ENCODE measurements around the gene SLCO2B1.

The SLCO2B1 gene

DNA sequence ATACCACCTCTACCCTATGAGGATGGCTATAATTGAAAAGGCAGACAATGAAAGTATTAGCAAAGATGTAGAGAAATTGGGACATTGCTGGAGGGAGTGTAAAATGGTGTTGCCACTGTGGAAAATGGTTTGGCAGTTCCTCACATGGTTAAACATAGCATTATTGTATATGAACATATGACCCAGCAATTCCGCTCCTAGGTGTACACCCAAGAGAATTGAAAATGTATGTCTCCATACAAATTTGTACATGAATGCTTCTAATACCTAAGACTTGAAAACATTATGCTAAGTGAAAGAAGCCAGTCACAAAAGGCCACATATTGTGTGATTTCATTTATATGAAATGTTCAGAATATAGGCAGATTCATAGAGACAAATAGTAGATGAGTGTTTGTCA, 10.0 kb downstream of the SLCO2B1 start:
- DNase-seq (ENCODE audit: low read depth in 2 of 2) = no peak
- TF ChIP-seq, protein P1, sequence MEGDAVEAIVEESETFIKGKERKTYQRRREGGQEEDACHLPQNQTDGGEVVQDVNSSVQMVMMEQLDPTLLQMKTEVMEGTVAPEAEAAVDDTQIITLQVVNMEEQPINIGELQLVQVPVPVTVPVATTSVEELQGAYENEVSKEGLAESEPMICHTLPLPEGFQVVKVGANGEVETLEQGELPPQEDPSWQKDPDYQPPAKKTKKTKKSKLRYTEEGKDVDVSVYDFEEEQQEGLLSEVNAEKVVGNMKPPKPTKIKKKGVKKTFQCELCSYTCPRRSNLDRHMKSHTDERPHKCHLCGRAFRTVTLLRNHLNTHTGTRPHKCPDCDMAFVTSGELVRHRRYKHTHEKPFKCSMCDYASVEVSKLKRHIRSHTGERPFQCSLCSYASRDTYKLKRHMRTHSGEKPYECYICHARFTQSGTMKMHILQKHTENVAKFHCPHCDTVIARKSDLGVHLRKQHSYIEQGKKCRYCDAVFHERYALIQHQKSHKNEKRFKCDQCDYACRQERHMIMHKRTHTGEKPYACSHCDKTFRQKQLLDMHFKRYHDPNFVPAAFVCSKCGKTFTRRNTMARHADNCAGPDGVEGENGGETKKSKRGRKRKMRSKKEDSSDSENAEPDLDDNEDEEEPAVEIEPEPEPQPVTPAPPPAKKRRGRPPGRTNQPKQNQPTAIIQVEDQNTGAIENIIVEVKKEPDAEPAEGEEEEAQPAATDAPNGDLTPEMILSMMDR (IDR thresholded peaks at IDR 0.05; ENCODE audit: low read depth, low read length) = no peak
- H3K4me3 ChIP-seq (replicated peaks in 1 of 2; ENCODE audit: low read depth in 2 of 2, low read length in 2 of 2) = no peak overlapping the region

GRCh38 chr11:75161506-75162095, 10.7 kb downstream of the SLCO2B1 start:
- DNase-seq (ENCODE audit: low read depth in 2 of 2) = peak; percentile 7 to 29
- TF ChIP-seq, protein P1 (IDR thresholded peaks at IDR 0.05; ENCODE audit: low read depth, low read length) = no peak
- H3K4me3 ChIP-seq (replicated peaks in 1 of 2; ENCODE audit: low read depth in 2 of 2, low read length in 2 of 2) = no peak overlapping the region

DNA sequence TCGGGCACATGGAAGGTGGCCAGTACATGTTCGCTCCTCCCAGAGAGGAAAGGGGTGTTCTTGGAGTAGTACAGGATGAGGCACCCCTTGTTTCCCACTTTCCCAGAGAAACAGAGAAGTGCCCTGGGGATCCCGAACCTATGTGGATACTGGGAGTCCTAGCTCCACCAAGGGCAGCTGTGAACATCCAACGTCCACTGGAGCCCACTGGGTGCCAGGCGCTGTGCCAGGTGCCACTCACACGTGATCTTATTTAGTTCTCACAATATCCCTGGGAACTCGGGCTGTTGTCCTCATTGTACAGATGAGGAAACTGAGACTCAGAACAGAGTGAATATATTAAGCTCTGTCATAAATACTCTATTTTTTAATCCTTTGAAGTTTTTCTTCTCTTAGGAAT, 12.0 kb downstream of the SLCO2B1 start:
- TF ChIP-seq, protein P1 (IDR thresholded peaks at IDR 0.05; ENCODE audit: low read depth, low read length) = no peak
- DNase-seq (ENCODE audit: low read depth in 2 of 2) = no peak
- no peak overlapping the region for H3K4me3 ChIP-seq (replicated peaks in 1 of 2; ENCODE audit: low read depth in 2 of 2, low read length in 2 of 2)

- DNase-seq (ENCODE audit: low read depth in 2 of 2) = no peak
- H3K4me3 ChIP-seq (replicated peaks in 1 of 2; ENCODE audit: low read depth in 2 of 2, low read length in 2 of 2) = no peak overlapping the region
- TF ChIP-seq, protein P1 (IDR thresholded peaks at IDR 0.05; ENCODE audit: low read depth, low read length) = no peak
Measured at GRCh38 chr11:75163921-75164849, 13.3 kb downstream of the SLCO2B1 start.

DNA sequence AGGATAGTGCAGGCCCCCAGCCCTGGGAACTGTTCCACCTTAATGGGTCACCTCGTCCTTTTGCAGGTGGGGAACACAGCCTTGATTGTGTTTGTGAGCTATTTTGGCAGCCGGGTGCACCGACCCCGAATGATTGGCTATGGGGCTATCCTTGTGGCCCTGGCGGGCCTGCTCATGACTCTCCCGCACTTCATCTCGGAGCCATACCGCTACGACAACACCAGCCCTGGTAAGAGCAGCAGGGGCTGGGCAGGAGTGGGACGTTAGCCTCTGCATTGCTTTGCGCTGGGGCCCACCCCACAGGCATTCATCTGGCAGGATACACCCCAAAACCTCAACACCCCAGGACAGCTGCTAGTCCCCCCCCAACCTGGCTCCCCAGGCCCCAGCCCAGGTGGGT, 14.8 kb downstream of the SLCO2B1 start:
- H3K4me3 ChIP-seq (replicated peaks in 1 of 2; ENCODE audit: low read depth in 2 of 2, low read length in 2 of 2) = no peak overlapping the region
- no peak for DNase-seq (ENCODE audit: low read depth in 2 of 2)
- TF ChIP-seq, protein P1 (IDR thresholded peaks at IDR 0.05; ENCODE audit: low read depth, low read length) = no peak

DNA sequence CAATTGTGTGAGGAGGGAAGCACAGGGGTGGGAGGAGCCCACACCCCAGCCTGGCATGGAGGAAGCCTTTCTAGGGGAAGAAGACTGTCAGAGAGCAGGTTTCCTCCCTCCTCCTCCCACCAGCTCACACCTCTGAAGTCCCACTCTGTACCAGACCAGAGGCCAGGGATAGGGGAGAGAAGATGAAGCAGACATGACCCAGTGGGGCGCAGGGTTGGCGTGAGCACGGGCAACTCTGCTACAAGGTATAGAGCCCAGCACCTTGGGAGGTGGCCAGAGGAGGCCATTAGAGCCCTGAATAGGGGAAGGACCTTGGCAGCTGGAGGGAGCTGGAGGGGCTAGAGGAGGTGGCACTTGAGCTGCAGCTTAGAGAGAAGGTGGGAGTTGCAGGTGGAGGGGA, 15.9 kb downstream of the SLCO2B1 start:
- TF ChIP-seq, protein P1 (IDR thresholded peaks at IDR 0.05; ENCODE audit: low read depth, low read length) = no peak

More for the DNA sequence above, 15.9 kb downstream of the SLCO2B1 start:
- DNase-seq (ENCODE audit: low read depth in 2 of 2) = no peak
- no peak overlapping the region for H3K4me3 ChIP-seq (replicated peaks in 1 of 2; ENCODE audit: low read depth in 2 of 2, low read length in 2 of 2)

Measured in cardiac fibroblast (primary cell).